Sciatic nerve (tissue), 2 donors: ENCODE results near the gene ST6GALNAC3. TPM values are rescaled to one million over a fixed set of nuclear protein-coding genes. Genes with fewer than 3 reads are reported as not detected.
"Not testable (repeated sequence)": the region's sequence is repeated elsewhere in the genome, so short reads cannot be mapped to it uniquely, and the experiment has no call there.

Experiments
- ATAC-seq: fragments of 200-7000 bp; cut with Tn5 transposase; one replicate; pipeline ENCODE4 v1.9.1; 2020; ENCODE audit warnings: mild to moderate bottlenecking, moderate library complexity
- DNase-seq: peaks from one replicate; pipeline ENCODE4 v3.0.0-alpha.2; 2020; ENCODE audit warnings: low spot score
- intact Hi-C: fragments of 100-400 bp; cut with DNase I; formaldehyde crosslinking; loops from one replicate; pipeline ENCODE4 v1.14.2; 2022
- total RNA-seq: library from RNA; stranded (reverse); fragmentation: NEBNext Ultra II Directional; extraction: Animal tissue kit (Norgen Biotek cat#: 25700); gene quantifications from one replicate; pipeline ENCODE4 v1.2.1, GENCODE V29; 2021
- donor health status: DM: no; HTN: no; CAD: no.
- donor health status: DM: no; HTN: no; CAD: no.

The ST6GALNAC3 gene
- total RNA-seq, 1 donor from 2014 or later: 12.3 TPM

DNA sequence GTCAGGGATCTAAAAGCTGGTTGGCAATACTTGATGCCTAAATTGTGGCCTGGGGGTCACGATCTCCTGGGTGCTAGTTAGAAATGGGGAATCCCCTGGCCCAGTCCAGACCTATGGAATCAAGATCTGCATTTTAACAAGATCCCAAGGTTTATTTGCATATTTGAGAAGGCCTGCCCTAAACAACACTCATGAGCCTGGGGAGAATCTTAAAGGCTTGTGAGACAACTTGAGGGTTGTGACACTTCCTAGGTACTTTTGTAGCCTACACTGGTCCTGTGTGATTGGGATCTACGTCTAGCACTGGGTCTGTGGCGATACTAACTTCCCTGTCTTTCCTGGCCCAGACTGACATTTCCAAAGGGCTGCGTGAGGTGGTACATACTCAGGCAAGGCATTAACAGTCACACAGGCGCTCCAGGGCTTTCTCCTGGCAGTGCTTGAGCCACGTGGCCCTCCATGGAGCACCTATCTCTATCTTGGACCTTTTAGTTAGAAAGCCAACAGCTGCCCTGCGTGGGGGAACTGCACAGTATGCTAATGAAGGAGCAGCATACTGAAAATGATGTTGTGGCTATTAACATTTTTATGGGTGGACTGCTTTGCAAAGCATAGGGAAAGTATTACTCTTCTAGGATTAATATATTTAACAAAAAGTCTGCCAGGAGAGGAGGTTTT lies 263.1 kb downstream of the ST6GALNAC3 start:
- ATAC-seq (no peak), DNase-seq (no peak)
- intact Hi-C loops: loop anchor here (10.0 kb wide), 1 partner anchor 797 kb away; no protein-coding TSS in a partner anchor

GRCh38 chr1:76340056-76340455 lies 265.5 kb downstream of the ST6GALNAC3 start:
- ATAC-seq: no peak
- no peak for DNase-seq
- intact Hi-C loops: no loop called here

- ATAC-seq, intact Hi-C loops, DNase-seq: not testable (repeated sequence)
Measured at GRCh38 chr1:76341816-76342215, 267.3 kb downstream of the ST6GALNAC3 start.

DNA sequence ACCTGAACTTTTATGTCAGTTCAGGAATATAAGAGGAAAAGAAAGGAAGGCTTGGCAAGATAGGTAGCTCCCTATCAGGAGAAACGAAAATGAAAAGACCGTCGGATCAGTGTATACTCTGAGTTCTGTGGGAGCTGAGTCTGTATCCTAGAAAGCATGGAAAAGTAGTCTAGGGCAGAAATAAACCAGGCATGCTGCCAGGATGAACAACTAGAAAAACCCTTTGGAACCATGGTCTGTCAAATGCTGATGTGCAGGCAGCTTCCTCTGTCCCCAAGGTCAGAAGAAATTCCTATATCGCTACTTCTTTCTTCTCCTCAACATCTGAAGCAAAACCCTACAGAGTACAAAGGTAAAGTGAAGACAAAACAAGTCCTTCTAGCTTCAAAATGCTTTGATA lies 268.8 kb downstream of the ST6GALNAC3 start:
- ATAC-seq: no peak
- DNase-seq: no peak
- intact Hi-C loops: no loop called here

DNA sequence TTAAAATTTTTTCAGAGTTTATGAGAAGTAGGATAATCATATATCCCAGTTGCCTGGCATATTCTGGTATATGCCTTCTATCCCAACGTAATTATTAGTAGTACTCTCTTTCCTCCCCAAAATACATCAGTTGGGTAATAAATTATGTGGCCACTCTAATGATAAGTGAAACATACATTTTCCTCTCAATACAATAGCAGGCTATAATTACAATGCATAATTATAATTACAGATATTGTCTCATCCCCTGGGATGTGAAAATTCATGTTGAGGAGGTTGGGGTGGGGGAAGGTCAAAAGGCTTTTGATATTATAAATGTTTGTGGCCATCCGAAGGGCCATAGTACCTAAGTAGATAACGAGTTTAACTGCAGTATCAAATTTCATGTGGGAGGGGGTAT lies 277.1 kb downstream of the ST6GALNAC3 start:
- no peak for ATAC-seq
- intact Hi-C loops: loop anchor here (2.0 kb wide), 1 partner anchor 53 kb away; no protein-coding TSS in a partner anchor

DNA sequence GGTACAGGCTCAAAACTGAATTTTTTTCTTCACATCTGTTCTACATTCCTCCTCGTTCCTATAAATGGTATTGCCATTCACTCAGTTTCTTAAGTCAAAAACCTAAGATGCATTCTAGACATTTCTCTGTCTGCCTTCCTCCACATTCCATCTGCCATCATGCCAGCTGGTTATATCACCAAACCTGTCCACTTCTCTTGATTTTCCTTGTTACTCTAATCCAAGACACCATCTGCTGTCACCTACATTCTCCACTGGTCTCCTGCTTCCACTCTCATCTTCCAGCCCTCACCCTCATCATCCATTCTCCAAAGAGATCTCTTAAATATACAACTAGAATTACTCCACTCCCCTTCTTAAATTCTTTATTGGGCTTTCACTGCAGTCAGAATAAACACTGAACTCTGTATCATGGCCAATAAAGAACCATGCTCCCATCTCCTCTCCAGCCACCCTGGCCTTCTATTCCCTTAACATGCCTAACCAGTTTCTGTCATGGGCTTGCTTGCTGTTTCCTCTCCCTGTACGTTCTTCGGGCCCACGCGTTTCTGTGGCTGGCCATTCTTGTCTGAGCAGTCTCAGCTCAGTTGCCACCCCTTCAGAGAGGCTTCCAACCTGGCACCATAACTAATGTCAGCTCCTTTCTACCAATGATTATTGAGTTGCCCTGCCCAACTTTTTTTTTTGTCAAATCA lies 278.3 kb downstream of the ST6GALNAC3 start:
- ATAC-seq (no peak), DNase-seq (no peak)
- intact Hi-C loops: no loop called here

More for the DNA sequence above, 277.1 kb downstream of the ST6GALNAC3 start:
- DNase-seq: no peak

- intact Hi-C loops: no loop called here
- ATAC-seq: no peak
- DNase-seq: no peak
Measured at GRCh38 chr1:76354236-76354635, 279.7 kb downstream of the ST6GALNAC3 start.

GRCh38 chr1:76366726-76367125 lies 292.2 kb downstream of the ST6GALNAC3 start:
- DNase-seq: no peak
- intact Hi-C loops: no loop called here

DNA sequence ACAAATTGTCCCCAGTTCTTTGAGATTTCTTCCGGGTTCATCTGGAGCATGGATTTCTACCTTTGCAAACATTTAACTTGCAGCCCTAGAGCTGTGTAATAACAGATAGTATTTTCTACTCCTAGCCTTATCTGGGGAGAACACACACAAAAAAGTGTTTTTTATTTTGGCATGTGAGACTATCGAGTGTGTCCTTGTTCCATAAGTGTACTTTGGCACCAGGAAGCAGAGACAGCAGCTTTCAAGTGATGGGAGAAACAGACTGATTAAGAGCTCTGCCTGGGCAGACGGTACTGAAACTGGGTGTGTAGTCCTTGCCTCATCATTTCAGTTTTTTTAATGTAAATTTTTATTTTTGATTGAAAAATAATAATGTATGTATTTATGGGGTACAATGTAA lies 297.4 kb downstream of the ST6GALNAC3 start:
- no peak for DNase-seq
- no peak for ATAC-seq
- intact Hi-C loops: no loop called here

More at GRCh38 chr1:76366726-76367125, 292.2 kb downstream of the ST6GALNAC3 start:
- ATAC-seq: no peak

DNA sequence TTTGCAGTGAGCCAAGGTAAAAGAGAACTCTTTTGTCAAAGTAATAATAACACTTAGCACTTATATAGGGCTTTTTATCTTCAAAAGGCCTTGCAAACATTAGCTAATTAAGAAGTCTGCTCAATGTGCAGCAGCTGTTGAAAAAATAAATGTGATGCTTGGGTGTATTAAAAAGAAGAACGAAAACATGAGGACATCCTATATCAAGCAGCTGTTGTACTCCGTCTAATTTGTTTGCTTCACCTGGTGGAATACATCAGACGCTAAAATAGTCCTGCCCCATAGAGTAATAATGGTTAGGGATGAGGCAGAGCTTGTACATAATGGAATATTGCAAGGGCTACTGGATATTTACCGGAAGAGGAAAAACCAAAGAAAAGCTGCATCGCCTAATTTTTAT lies 299.5 kb downstream of the ST6GALNAC3 start:
- no peak for ATAC-seq
- DNase-seq: no peak
- intact Hi-C loops: no loop called here

- DNase-seq: no peak
- ATAC-seq: no peak
- intact Hi-C loops: no loop called here
Measured at GRCh38 chr1:76377247-76377646, 302.7 kb downstream of the ST6GALNAC3 start.

DNA sequence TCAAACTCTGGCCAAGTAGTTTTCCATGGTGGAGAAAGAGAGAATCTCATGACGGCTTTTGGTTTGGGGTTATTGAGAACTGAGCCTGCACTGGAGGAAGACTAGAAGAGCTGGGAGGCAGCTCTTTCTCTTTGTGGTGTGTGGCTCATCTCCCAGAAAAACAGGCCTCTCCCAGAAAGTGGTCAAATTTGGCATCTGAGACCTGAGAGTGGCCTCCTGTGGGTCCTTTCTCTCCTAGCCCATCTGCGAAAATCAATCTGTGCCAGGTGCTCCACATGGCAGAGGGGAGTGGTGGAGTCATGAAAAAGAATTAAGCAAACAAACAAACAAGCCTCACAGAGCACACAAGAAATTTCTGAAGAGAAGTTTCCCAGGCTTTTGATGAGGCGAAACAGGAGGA lies 305.0 kb downstream of the ST6GALNAC3 start:
- peak; percentile 93 for ATAC-seq
- intact Hi-C loops: no loop called here
- no peak for DNase-seq

GRCh38 chr1:76381450-76382097 lies 307.0 kb downstream of the ST6GALNAC3 start:
- ATAC-seq: peak; percentile 78
- intact Hi-C loops: no loop called here
- DNase-seq: no peak

- intact Hi-C loops: no loop called here
- ATAC-seq: no peak
- no peak for DNase-seq
Measured at GRCh38 chr1:76388261-76388660, 313.7 kb downstream of the ST6GALNAC3 start.

- DNase-seq (no peak), ATAC-seq (no peak)
- intact Hi-C loops: no loop called here
Measured at GRCh38 chr1:76390456-76390855, 315.9 kb downstream of the ST6GALNAC3 start.

DNA sequence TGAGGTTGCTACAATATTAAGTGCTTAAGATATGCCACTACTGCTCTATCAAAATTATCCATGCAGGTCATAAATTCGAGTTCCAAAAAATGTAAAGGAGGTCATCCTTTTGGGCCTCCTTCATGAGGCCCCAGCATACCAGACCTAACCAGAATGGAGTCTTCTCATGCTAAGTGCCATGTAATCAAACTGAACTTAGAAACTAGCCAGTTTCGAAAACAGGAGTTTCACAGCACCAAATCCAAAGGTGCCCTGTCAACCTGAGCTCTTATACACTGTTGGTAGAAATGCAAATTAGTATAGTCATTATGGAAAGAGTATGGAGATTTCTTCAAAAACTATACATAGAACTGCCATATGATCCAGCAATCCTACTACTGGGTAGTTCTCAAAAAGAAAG lies 320.5 kb downstream of the ST6GALNAC3 start:
- ATAC-seq (no peak), DNase-seq (no peak)
- intact Hi-C loops: no loop called here

- DNase-seq (no peak), ATAC-seq (no peak)
- intact Hi-C loops: no loop called here
Measured at GRCh38 chr1:76402128-76402527, 327.6 kb downstream of the ST6GALNAC3 start.

DNA sequence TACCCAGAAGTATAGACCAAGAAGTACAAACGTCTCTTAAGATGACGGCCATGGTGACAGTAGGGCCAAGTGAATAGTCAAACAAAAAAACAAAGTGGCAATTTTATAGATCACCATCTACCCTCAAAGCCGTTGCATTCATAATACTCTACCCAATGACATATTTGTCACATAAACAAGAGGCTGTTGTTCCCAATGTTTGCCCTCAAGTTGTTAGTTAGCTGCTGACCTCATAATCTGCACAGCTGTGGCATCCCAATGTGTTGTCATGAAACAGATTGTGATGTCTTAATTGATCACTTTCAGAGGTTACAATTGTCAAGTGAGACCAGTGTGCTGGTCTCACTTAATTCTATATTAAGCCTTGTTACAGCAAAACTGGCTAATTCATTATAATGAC lies 333.8 kb downstream of the ST6GALNAC3 start:
- intact Hi-C loops: no loop called here
- ATAC-seq (no peak), DNase-seq (no peak)

DNA sequence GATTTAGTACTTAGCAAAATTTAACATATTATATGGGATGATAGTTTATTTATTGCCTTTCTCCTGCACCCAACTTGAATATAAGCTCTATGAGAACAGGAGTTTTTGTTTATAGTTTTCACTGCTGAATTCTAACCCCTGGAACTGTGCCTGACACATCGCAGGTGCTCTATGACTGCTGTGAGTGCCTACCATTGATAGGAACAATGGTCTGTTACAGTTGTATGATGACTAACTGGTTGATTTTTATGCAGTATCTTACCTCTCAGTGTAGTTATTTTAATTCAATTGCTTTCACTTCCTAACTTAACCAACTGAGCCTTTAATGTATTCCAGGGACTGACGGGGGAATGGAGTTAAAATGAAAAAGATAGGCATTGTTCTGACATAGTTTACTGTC lies 336.0 kb downstream of the ST6GALNAC3 start:
- intact Hi-C loops: no loop called here
- DNase-seq: no peak
- ATAC-seq: no peak

GRCh38 chr1:76418531-76418930 lies 344.0 kb downstream of the ST6GALNAC3 start:
- no peak for DNase-seq
- intact Hi-C loops: no loop called here
- ATAC-seq: no peak
